GM19438 (cell line): ENCODE results near the gene GPER1.
"Not testable (repeated sequence)": the region's sequence is repeated elsewhere in the genome, so short reads cannot be mapped to it uniquely, and the experiment has no call there.

ENCODE experiments used
- ATAC-seq: cut with Tn5 transposase; IDR thresholded peaks from one replicate; pipeline ENCODE4 v1.9.1; 2021; ENCODE audit warnings: low read depth; ENCODE audit not compliant: unreplicated experiment

Gene GPER1

GRCh38 chr7:1066242-1066588, 21.7 kb upstream of the GPER1 start:
- no peak for ATAC-seq

GRCh38 chr7:1068013-1068412, 19.9 kb upstream of the GPER1 start:
- ATAC-seq = no peak

GRCh38 chr7:1068619-1069018, 19.3 kb upstream of the GPER1 start:
- no peak for ATAC-seq

- no peak for ATAC-seq
Observed at GRCh38 chr7:1070544-1071011, 17.3 kb upstream of the GPER1 start.

GRCh38 chr7:1071731-1072254, 16.1 kb upstream of the GPER1 start:
- ATAC-seq = no peak

- no peak for ATAC-seq
Observed at GRCh38 chr7:1073142-1073977, 14.6 kb upstream of the GPER1 start.

- not testable (repeated sequence) for ATAC-seq
Observed at GRCh38 chr7:1074018-1074417, 13.9 kb upstream of the GPER1 start.

GRCh38 chr7:1074593-1075431, 13.1 kb upstream of the GPER1 start:
- no peak for ATAC-seq

GRCh38 chr7:1076184-1077072, 11.5 kb upstream of the GPER1 start:
- no peak for ATAC-seq

- no peak for ATAC-seq
Observed at GRCh38 chr7:1078519-1078918, 9.4 kb upstream of the GPER1 start.

- no peak for ATAC-seq
Observed at GRCh38 chr7:1078985-1079384, 8.9 kb upstream of the GPER1 start.

GRCh38 chr7:1079546-1079945, 8.4 kb upstream of the GPER1 start:
- no peak for ATAC-seq

GRCh38 chr7:1080252-1080920, 7.5 kb upstream of the GPER1 start:
- no peak for ATAC-seq

- no peak for ATAC-seq
Observed at GRCh38 chr7:1080921-1081255, 7.0 kb upstream of the GPER1 start.

GRCh38 chr7:1081336-1081735, 6.6 kb upstream of the GPER1 start:
- ATAC-seq = no peak

- no peak for ATAC-seq
Observed at GRCh38 chr7:1081931-1082401, 5.9 kb upstream of the GPER1 start.

GRCh38 chr7:1083729-1084657, 3.9 kb upstream of the GPER1 start:
- ATAC-seq = no peak

- ATAC-seq = no peak
Observed at GRCh38 chr7:1085266-1085665, 2.6 kb upstream of the GPER1 start.

- no peak for ATAC-seq
Observed at GRCh38 chr7:1085910-1086421, 1.9 kb upstream of the GPER1 start.
